ENCODE data around the gene APOBEC3B. TPM values are rescaled to one million over a fixed set of nuclear protein-coding genes. Genes with fewer than 3 reads are reported as not detected.
"Not testable (repeated sequence)": the region's sequence is repeated elsewhere in the genome, so short reads cannot be mapped to it uniquely, and the experiment has no call there.

Gene APOBEC3B
- total RNA-seq, 2 experiments from 2014 or later, result 1.7 to 31.9 TPM

DNA sequence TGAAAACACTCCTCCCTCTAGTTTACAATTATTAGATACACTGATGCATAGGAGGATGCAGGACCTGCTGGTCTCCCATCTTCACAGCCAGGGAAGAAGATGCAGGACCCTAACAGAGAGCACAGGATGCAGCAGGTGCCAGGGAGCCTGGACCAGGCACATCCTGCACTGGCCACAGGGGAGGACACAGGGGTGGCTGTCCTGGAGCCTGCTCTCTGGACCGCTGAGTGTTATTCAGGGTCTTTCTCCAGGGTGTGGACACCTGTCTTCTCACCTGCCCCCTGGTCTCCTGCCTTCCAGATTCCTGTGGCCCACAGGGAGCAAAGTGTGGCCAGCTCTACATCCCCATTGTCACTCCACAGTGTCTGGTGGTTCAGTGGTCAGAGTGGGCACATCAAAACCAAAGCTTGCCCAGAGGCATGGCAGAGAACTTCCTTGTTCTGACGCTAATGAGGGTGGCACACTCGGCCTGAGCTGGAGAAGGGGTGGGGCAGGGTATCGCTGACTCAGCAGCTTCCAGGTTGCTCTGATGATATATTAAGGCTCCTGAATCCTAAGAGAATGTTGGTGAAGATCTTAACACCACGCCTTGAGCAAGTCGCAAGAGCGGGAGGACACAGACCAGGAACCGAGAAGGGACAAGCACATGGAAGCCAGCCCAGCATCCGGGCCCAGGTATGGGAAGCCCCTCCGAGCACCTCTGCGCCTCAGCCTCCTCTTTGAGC, 24.9 kb upstream of the APOBEC3B start, which contains the start of gene APOBEC3A:
Gene APOBEC3A (plus strand): TSS at position 564 of the 725 bp plus-strand sequence. CDS start 83 bp downstream, at position 647.
- no peak for DNase-seq (ENCODE audit: low spot score)
- Histone ChIP-seq H3K27ac (ENCODE audit: low read depth, low read length, poor library complexity, severe bottlenecking) (no peak within 1 kb of the TSS), H4K20me1 (ENCODE audit: insufficient read depth, low read length) (no peaks in the 10 kb centered on the region), H3K9me2 (ENCODE audit: insufficient read depth, low read length) (no peaks in the 10 kb centered on the region), H3K4me2 (ENCODE audit: low read length) (no peak within 1 kb of the TSS), H3K4me3 (ENCODE audit: low read depth, low read length, poor library complexity, severe bottlenecking) (no peak within 1 kb of the TSS), H2AFZ (ENCODE audit: low read length) (no peak within 1 kb of the TSS), H3K36me3 (ENCODE audit: insufficient read depth, low read length) (no peaks in the 10 kb centered on the region), H3K9me3 (ENCODE audit: low read length) (no peaks in the 10 kb centered on the region), H3K79me2 (ENCODE audit: insufficient read depth, low read depth, low read length) (no peaks in the 10 kb centered on the region), H3K4me1 (ENCODE audit: insufficient read depth, low read length, poor library complexity, severe bottlenecking) (peaks cover 5% of the 10 kb centered on the region)
- ChIA-PET CTCF (ENCODE audit: unreplicated experiment) (no interaction called here), POLR2A (no interaction called here)
- BruUV-seq (replicated peaks), result no TSS peak
- TF ChIP-seq EZH2phosphoT487 (IDR thresholded peaks at IDR 0.05; ENCODE audit: borderline replicate concordance, low read depth, low read length), result no peak
- TF ChIP-seq, protein P1, sequence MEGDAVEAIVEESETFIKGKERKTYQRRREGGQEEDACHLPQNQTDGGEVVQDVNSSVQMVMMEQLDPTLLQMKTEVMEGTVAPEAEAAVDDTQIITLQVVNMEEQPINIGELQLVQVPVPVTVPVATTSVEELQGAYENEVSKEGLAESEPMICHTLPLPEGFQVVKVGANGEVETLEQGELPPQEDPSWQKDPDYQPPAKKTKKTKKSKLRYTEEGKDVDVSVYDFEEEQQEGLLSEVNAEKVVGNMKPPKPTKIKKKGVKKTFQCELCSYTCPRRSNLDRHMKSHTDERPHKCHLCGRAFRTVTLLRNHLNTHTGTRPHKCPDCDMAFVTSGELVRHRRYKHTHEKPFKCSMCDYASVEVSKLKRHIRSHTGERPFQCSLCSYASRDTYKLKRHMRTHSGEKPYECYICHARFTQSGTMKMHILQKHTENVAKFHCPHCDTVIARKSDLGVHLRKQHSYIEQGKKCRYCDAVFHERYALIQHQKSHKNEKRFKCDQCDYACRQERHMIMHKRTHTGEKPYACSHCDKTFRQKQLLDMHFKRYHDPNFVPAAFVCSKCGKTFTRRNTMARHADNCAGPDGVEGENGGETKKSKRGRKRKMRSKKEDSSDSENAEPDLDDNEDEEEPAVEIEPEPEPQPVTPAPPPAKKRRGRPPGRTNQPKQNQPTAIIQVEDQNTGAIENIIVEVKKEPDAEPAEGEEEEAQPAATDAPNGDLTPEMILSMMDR (conservative IDR thresholded peaks at IDR 0.05; ENCODE audit: low read length), result no peak
- intact Hi-C loops (cut with micrococcal nuclease; ENCODE audit: unreplicated experiment), result no loop called here

DNA sequence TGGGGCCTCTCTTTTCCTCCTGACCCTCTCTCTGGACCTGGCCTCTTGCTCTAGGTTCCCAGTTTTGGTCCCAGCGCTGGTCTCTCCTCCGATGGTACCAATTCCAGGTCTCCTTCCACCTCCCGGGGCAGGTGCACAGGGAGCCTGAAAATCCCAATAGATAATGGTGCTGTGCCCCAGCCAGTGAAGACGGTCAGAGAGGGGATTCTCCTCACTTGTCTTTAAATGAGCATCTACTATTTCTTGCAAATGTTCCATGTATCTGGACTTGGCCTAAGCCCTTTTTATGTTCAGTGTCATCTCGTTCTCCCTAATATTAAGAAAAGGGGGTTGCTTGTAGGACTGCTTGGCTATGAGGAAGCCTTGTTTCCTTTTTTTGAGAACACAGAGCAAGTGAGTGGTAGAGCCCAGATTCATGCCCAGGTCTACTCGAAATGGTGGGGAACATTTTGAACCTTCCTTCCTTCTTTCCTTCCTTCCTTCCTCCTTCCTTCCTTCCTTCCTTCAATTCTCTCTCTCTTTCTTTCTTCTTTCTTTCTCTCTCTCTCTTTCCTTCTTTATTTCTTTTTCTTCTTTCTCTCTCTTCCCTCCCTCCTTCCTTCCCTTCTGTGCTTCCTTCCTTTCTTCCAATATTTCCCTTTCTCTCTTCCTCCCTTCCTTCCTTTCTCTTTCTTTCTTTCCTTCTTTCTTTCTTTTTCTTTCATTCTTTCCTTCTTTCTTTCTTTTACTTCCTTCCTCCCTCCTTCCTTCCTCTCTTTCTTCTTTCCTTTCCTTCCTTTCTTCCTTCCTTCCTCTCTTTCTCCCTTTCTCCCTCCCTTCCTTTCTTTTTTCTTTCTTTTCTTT, 24.1 kb upstream of the APOBEC3B start:
- POLR2A ChIA-PET, result no interaction called here
- Histone ChIP-seq H3K4me2 (ENCODE audit: low read length) (no peak overlapping the region), H3K27ac (ENCODE audit: low read depth, low read length, poor library complexity, severe bottlenecking) (no peak overlapping the region), H3K9me3 (ENCODE audit: low read length) (no peaks in the 10 kb centered on the region), H4K20me1 (ENCODE audit: insufficient read depth, low read length) (no peaks in the 10 kb centered on the region), H3K79me2 (ENCODE audit: insufficient read depth, low read depth, low read length) (no peaks in the 10 kb centered on the region), H3K36me3 (ENCODE audit: insufficient read depth, low read length) (no peaks in the 10 kb centered on the region), H3K4me1 (ENCODE audit: insufficient read depth, low read length, poor library complexity, severe bottlenecking) (peaks cover 5% of the 10 kb centered on the region), H3K4me3 (ENCODE audit: low read depth, low read length, poor library complexity, severe bottlenecking) (no peak overlapping the region), H3K9me2 (ENCODE audit: insufficient read depth, low read length) (no peaks in the 10 kb centered on the region), H2AFZ (ENCODE audit: low read length) (no peak overlapping the region)
- no peak for DNase-seq (ENCODE audit: low spot score)
- intact Hi-C loops (cut with micrococcal nuclease; ENCODE audit: unreplicated experiment), result no loop called here
- no TSS peak for BruUV-seq (replicated peaks)
- CTCF ChIA-PET (ENCODE audit: unreplicated experiment), result no interaction called here
- TF ChIP-seq EZH2phosphoT487 (IDR thresholded peaks at IDR 0.05; ENCODE audit: borderline replicate concordance, low read depth, low read length), result no peak
- TF ChIP-seq, protein P1 (conservative IDR thresholded peaks at IDR 0.05; ENCODE audit: low read length), result no peak

DNA sequence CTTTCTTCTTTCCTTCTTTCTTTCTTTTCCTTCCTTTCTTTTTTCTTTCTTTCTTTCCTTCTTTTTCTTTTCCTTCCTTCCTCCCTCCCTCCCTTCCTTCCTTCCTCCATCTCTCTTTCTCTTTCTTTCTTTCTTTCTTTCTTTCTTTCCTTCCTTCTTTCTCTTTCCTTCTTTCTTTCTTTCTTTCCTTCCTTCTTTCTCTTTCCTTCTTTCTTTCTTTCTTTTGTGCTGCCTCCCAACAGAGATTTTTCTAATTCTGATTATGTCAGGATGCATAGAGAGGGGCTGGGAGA, 23.6 kb upstream of the APOBEC3B start:
- H2AFZ ChIP-seq (ENCODE audit: low read length); BruUV-seq (replicated peaks); H3K4me1 ChIP-seq (ENCODE audit: insufficient read depth, low read length, poor library complexity, severe bottlenecking); intact Hi-C loops (cut with micrococcal nuclease; ENCODE audit: unreplicated experiment); POLR2A ChIA-PET; H3K27ac ChIP-seq (ENCODE audit: low read depth, low read length, poor library complexity, severe bottlenecking); H3K9me2 ChIP-seq (ENCODE audit: insufficient read depth, low read length); H4K20me1 ChIP-seq (ENCODE audit: insufficient read depth, low read length); H3K36me3 ChIP-seq (ENCODE audit: insufficient read depth, low read length); H3K79me2 ChIP-seq (ENCODE audit: insufficient read depth, low read depth, low read length); H3K4me3 ChIP-seq (ENCODE audit: low read depth, low read length, poor library complexity, severe bottlenecking); H3K9me3 ChIP-seq (ENCODE audit: low read length); DNase-seq (ENCODE audit: low spot score); H3K4me2 ChIP-seq (ENCODE audit: low read length): not testable (repeated sequence)
- CTCF ChIA-PET (ENCODE audit: unreplicated experiment), result interaction anchor here (0.7 kb wide), 1 partner anchor 125 kb away, joined by 5 read pairs; no protein-coding TSS in a partner anchor

Data from OCI-LY7 (cell line).